GM19239 (cell line): ENCODE measurements around the gene FASTKD2.

Source experiments
- DNase-seq: peaks from one replicate; pipeline ENCODE4 v3.0.0; 2011; ENCODE audit warnings: low spot score; ENCODE audit not compliant: insufficient read length
- FAIRE-seq: peaks from 2 replicates; lab custom pipeline; 2011; peaks lifted over from hg19 to GRCh38; lab: Jason Lieb, UNC

FASTKD2 gene

DNA sequence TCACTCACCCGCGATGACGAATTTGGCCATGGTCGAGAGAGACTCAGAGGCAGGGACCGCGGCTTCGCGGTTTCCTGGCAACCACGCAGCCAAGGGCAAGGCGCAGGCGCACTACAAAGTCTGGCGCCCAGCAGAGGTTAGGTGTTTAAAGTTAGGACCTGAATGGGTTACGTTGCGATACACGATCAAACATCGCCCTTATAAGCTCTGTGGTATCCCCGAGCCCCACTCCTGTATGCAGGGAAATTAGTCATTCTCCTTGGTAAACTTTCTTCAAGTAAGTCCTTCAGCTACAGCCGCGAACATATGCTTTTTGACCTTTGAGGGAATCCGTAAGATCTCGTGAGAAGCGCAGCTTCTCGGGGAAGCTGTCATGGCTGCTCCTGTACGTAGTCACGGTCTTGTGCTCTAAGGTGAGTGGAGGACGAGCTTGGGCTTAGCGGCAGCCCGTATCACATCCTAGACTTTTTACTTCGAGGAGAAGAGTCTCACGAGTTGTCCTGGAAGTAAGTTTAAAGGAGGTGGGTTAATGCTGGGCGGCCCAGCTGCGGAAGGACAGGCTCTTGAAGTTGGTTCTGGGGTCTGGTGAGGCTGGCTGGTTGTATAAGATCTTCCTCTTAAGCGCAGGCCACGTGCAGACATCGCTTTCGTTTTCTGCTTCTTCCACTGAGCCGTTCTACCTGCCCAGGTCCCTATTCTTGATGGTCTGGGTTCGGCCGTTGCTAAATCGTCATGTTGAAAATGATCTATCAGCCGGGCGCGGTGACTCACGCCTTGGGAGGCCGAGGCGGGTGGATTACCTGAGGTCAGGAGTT, at the start of gene FASTKD2, which contains the start of gene MDH1B:
Gene FASTKD2 (plus strand): TSS at position 365 of the 815 bp plus-strand sequence. CDS start 1,088 bp downstream, outside the sequence.
Gene MDH1B (minus strand): TSS at position 87 of the 815 bp plus-strand sequence. CDS start 57 bp downstream, at position 30.
- FAIRE-seq = peak; percentile 98

DNA sequence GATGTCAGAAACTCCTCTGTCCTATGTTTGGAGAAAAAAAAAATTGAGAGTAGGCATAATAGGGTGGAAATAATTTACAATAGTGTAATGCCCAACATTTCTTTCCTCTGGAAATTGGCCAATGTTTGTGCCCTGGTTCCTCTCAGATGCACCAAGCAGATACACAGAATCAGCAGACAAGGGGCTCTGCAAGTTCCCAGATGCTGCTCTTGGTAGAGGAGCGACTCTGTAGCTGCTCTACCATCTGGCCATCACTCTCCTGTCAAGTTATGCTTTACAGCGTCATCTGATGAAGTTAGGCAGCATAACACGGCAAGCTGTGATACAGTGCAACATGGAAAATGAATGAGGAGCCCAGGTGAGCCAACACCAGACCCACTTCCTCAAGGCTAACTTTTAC, 48.8 kb upstream of the FASTKD2 start:
- FAIRE-seq (no peak), DNase-seq (no peak)

More for the DNA sequence above, at the start of gene FASTKD2, which contains the start of gene MDH1B:
- DNase-seq = peak; percentile 50

DNA sequence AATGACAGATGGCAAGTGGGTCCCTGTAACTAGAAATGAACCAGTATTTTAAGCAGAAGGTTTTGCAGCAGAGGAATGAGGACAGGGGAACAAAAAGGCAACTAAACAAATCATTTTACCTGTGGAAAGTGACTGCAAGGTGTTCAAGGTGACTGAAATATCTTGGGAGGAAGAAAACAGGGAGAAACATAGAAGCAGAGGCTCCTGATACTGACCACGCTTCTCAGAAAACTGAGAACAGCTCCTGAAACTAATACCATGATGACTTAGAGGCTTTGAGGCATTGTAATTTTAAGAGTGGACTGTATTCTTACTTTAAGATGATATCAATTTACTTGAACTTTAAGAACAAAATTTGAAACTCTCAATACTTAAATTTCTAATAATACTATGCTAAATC, 47.1 kb upstream of the FASTKD2 start, which contains the start of gene DYTN:
Gene DYTN (minus strand): TSS at position 101 of the 400 bp plus-strand sequence. CDS start 117 bp downstream, outside the sequence.
- no peak for DNase-seq
- no peak for FAIRE-seq

DNA sequence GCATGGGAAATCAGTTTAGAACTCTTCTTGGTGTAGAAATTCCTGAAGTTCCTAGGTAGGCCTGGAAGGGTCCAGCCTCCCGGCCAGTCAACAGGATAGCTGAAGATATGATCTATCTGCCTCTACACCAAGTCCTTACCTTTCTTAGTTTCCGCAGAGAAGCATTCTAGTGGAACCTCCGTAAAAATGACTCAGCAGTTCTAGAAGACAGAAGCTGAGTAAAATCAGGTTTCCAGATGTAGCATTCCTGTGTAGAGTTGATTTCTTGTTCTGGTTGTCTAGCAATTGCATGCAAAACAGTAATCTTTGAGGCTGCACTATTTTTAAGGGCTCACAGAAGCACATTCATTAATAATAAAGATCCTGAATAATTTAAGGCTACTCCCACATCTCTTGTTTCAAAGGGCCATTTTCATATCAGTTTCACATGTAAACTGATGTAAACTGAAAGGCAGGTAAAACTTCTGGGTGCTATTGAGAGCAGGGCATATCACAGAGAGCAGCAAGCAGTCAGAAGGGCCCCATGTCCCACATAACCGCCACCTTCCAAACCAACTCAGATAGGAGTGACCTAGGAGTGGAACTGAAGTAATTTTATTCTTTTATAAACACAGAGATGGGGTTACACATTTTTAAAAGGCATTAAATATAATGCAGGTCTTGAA, 44.0 kb upstream of the FASTKD2 start:
- peak; percentile 80 for FAIRE-seq
- DNase-seq = no peak

DNA sequence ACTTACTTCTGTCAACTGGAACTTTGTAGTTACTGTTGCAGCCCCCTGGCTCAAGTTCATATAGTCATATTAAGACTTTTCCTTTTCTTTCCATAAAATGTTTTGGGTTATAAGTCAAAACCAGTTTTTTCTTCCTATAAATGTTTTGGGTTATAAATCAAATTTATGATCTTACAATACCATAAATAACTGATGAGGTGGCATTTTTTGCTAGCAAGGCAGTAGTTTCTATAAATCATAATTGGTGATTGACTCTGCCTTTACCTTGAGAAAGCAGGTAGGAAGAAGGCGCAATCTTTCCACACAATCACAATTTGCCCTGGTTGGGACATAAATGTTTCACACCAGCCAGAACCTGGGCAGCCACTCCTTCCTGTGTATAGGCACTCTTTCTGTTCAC, 42.1 kb upstream of the FASTKD2 start:
- DNase-seq (no peak), FAIRE-seq (no peak)

DNA sequence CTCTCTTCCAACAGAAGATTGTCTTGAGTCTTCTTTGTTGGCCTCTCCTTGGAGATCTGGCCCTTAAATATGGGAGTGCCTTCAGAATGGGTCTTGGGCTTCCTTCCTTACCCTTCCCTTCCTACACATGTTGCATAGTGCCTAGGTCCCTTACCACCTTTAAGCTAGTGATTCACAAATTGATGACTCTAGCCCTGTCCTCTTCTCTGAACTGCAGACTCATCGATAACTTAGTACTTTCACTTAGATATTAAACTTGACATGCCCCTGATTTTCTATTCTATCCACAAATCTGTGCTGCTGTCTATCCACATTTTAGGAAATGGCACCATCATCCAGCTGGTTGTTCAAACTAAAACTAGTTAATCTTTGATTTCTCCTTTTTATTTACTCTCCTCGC, 38.1 kb upstream of the FASTKD2 start:
- no peak for DNase-seq
- no peak for FAIRE-seq

DNA sequence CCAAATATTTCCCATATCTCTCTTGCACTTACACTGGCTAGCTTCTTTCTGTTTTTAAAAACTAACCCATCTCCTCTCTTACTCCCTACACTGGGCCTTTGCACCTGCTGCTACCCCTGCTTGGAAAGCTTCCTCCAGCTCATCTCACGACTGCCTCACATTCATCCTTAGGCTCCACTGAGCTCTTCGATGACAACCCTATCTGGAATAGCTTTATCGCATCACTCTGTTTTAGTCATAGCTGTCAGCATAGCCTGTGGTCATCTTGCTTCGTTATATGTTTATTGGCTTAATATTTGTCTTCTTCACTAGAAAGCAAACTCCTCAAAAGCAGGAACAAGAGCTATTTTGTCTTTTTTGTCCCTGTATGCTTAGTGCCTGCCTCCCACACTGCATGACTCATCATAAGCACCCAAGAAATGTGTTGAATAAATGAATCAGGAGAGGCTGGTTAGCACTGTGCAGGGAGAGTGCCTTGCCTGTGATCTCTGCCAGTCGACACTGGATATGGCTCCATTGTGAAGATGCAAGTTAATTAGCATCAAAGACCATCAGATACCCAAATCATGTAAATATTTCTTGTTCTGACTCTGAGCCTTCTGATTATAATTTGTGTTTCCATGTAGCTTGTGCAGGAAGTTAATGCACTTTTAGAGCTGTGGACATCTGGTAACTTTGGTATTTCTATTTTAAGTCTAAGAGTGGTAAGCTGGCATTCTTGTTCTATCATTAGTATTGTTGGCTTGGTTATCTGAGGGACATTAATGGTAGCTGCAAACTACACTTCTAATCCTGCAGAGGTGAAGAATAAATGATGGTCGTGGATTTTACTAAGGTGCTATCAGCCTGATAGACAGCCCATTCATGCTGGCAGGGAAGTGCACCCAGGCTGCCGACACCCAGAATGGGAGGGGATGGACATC, 36.9 kb upstream of the FASTKD2 start:
- DNase-seq (no peak), FAIRE-seq (no peak)

DNA sequence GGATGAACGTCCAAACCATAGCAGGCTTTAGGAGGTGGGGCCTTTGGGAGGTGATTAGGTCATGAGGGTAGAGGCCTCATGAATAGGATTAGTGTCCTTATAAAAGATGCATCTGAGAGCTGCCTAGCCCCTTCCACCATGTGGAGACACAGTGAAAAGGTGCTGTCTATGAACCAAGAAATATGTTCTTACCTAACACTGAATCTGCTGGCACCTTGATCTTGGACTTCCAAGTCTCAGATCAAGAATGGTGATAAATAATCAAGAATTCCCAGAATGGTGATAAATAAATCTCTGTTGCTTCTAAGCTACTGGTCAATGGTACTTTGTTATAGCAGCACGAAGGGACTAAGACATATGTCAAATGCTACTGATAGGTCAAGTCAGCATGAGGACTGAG, 32.1 kb upstream of the FASTKD2 start:
- FAIRE-seq (no peak), DNase-seq (no peak)

DNA sequence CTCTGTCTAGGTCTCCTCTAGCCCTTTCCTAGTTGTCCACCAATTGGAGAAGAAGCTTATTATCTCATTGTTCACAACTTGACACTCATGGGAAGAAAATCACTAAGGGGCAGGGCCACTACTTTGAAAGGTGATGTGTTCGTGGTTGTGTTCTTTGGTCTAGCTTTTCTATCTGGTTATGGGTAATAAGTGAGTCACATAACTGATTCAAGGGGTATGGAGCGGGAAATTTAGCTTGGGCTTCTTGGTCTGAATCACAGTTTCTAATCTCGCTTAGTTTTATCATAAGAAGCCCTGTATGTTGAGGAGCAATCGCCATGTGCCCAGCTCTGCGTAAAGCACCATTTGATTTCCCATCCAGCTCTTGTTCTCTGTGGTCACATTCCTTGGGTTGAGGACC, 28.5 kb upstream of the FASTKD2 start:
- FAIRE-seq (no peak), DNase-seq (no peak)

DNA sequence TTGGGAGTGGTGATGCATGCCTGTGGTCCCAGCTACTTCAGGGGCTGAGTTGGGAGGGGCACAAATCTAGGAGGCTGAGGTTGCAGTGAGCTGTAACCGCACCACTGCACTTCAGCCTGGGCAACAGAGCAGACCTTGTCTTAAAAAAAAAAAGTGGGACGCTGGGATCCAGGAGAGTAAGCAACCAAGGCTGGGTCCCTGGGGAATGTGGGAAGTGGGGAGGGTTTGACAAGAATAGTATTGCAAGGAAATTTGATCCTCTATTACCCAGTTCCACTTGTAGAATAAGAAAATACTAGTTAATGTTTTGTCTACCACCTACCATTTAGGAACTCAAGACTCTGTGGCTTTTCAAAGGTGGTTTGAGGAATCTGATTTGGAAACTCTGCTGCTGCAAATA, 26.1 kb upstream of the FASTKD2 start:
- DNase-seq (no peak), FAIRE-seq (no peak)

DNA sequence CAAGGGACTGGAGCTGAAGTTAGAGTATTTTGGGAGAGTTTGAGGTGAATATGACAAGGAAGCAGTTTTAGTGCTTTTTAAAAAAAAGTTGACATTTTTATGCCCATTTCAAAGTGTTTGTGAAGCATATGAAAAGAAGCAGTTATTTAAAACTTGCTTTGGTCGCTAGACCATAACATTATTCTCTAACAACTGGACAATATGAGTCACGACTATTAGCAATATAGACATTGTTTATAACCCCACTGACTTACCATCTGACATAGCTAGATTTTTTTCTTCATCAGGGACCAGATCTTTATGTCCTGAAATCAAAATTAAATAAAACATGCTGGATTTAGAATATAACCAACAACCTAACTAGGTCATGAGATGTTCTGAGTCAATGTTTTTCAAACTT, 24.6 kb upstream of the FASTKD2 start:
- FAIRE-seq = no peak
- DNase-seq = no peak

DNA sequence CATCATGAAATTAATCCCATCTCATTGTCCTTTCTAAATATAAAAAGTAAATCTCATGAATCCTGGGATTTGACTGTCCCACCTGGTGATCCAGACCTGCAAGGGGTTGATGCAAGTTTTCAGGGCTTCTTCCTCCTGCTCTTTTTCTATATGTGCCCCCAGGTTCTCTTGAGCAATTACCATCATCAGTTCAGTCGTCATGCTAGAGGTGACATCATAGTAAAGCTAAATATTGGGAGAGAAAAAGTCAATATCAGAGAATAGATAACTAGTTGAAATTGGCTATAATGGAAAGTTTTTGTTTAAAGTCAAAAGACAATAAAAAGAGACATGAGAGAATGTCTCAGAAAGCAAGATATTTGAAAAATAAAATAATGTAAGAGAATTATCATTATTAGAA, 8.6 kb upstream of the FASTKD2 start:
- DNase-seq = no peak
- FAIRE-seq = no peak

DNA sequence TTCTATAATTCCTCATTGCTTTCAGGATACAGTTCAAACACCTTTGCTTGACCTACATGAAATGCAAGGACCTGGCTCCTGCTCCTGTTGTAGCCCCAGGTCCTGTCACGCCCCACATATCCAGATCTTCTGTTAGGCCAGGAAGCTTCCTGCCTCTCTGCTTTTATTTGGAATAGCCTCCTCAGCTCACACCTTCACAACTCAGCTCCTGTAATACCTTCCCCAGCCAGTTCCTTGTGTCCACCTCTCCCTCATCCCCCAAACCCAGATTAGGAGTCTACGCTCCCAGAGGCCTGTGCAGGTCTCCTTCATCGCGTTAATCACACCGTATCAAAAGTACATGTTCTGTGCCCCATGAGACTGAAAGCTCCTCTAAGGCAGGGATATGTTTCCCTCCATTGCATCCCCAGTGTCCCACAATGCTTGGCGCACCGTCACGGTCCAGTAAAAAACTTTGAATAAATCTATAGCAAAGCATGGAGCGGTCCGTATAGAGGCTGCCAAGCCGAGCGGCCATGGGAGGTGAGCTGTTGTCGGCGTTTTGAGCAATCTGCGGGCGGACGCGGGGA, 649 bp upstream of the FASTKD2 start:
- FAIRE-seq (no peak), DNase-seq (no peak)

DNA sequence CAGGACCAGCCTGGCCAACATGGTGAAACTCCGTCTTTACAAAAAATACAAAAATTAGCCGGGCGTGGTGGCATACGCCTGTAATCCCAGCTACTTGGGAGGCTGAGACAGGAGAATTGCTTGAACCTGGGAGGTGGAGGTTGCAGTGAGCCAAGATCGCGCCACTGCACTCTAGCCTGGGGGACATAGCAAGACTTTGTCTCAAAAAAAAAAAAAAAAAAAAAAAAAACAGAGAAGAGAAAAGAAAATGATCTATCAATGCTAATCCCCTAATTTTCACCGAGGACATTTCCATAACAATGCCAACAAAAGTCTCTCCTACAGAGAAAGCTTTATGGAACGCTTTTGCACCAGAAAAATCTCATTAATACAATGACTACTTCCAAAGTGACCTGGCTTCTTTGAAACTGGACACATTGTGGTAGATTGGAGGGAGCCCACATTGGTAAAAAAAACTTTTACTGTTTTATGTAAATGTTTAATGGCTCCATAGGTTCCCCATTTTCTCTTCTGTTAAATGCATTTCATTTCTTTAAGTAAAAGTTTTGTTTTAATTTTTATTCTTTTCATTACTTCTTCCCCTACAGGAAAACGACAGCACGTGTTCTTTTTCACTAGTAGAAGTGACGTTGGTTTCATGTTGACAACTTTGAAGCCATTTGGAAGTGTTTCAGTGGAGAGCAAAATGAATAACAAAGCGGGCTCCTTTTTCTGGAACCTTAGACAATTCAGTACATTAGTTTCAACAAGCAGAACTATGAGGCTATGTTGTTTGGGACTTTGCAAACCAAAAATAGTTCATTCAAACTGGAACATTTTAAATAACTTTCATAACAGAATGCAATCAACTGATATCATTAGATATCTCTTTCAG, 888 bp downstream of the FASTKD2 start:
- FAIRE-seq (no peak), DNase-seq (no peak)

DNA sequence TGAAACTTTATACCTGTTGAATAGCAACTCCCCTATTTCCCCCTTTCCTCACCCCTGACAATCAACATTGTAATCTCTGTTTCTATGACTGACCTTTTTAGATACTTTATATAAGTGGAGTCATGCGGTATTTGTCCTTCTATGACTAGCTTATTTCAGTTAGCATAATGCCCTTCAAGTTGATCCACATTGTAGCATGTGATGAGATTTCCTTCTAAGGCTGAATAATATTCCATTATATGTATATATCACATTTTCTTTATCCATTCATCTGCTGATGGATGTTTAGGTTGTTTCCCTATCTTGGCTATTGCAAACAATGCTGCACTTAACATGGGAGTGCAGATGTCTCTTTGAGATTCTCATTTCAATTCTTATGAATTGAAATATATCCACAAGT, 9.5 kb downstream of the FASTKD2 start:
- no peak for FAIRE-seq
- DNase-seq = no peak

DNA sequence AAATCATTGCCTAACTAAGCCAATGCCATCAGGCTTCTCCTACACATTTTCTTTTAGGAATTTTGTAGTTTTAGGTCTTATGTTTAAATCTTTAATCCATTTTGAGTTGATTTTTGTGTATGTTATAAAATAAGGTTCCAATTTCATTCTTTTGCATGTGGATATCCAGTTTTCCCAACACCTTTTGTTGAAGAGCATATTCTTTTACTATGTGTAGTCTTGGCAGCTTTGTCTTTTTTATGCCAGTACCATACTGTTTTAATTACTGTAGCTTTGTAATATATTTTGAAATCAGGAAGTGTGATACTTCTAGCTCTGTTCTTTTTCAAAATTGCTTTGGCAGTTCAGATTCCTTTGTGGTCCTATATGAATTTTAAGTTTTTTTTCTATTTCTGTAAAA, 11.0 kb downstream of the FASTKD2 start:
- FAIRE-seq (no peak), DNase-seq (no peak)

DNA sequence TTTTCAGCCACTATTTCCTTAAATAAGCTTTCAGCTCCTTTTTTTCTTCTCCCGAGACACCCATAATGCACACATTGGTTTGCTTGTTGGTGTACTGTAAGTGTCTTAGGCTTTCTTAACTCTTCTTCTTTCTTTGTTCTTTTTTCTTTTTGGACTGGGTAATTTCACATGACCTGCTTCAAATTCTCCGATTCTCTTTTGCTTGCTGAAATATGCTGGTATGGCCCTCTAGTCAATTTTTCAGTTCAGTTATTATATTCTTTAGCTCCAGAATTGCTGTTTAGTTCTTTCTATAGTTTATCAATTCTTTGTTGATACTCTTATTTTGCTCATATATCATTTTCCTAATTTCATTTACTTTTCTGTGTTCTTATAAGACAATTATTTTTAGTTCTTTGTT, 15.3 kb downstream of the FASTKD2 start:
- no peak for FAIRE-seq
- DNase-seq = no peak

DNA sequence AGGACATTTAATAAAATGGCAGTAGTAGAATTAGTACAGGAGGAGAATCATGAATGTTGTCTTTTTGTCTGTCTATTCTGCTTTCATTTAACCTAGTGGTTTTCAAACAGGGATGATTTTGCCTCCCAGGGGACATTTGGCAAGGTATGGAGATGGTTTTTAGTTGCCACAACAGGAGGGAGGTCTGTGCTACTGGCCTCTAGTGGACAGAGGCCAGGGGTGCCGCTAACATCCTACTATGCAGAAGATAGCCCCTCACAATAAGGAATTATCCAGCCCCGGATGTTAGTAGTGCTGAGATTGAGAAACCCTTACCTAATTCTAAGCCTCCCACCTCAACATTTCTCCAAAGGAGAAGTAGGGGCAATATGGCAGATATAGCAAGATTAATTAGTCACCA, 18.3 kb downstream of the FASTKD2 start:
- no peak for FAIRE-seq
- DNase-seq = no peak
